D721Med (cell line): ENCODE results near the gene ZWINT.

ENCODE experiments used
- DNase-seq: peaks from one replicate; pipeline ENCODE4 v3.0.0; 2011; ENCODE audit warnings: low spot score; ENCODE audit not compliant: insufficient read length
- FAIRE-seq: peaks from 2 replicates; lab custom pipeline; 2011; peaks lifted over from hg19 to GRCh38; lab: Jason Lieb, UNC
- CTCF ChIP-seq: IDR thresholded peaks from 2 replicates; pipeline ENCODE4 v1.5.1; 2012; ENCODE audit warnings: mild to moderate bottlenecking, control low read depth; ENCODE audit not compliant: insufficient read depth; ENCODE audit errors: missing control alignments

The ZWINT gene

GRCh38 chr10:56319386-56319785, 41.7 kb downstream of the ZWINT start:
- DNase-seq, result no peak
- TF ChIP-seq CTCF, result no peak
- no peak for FAIRE-seq

GRCh38 chr10:56318816-56319215, 42.2 kb downstream of the ZWINT start:
- FAIRE-seq (no peak), DNase-seq (no peak)
- TF ChIP-seq CTCF, result no peak

- FAIRE-seq, result no peak
- DNase-seq, result no peak
- no peak for TF ChIP-seq CTCF
Measured at GRCh38 chr10:56317603-56318002, 43.5 kb downstream of the ZWINT start.

GRCh38 chr10:56316603-56317002, 44.5 kb downstream of the ZWINT start:
- no peak for FAIRE-seq
- no peak for TF ChIP-seq CTCF
- DNase-seq, result no peak
